Glutamatergic neuron (in vitro differentiated cells): ENCODE results near the gene OSBPL8. TPM values are rescaled to one million over a fixed set of nuclear protein-coding genes. Genes with fewer than 3 reads are reported as not detected.
"Not testable (repeated sequence)": the region's sequence is repeated elsewhere in the genome, so short reads cannot be mapped to it uniquely, and the experiment has no call there.

Experiments used
- DNase-seq: peaks from one replicate; pipeline ENCODE4 v3.0.0; 2022
- H3K27ac Mint-ChIP-seq: one replicate; pipeline ENCODE4 v1.8.0; 2020; ENCODE audit warnings: mild to moderate bottlenecking, mixed read lengths, inconsistent platforms; ENCODE audit not compliant: unreplicated experiment
- H3K27me3 Mint-ChIP-seq: one replicate; pipeline ENCODE4 v1.8.0; 2020; ENCODE audit warnings: mild to moderate bottlenecking, moderate library complexity, mixed read lengths, inconsistent platforms; ENCODE audit not compliant: unreplicated experiment
- H3K36me3 Mint-ChIP-seq: one replicate; pipeline ENCODE4 v1.8.0; 2020; ENCODE audit warnings: mild to moderate bottlenecking, mixed read lengths, inconsistent platforms; ENCODE audit not compliant: unreplicated experiment
- H3K4me1 Mint-ChIP-seq: one replicate; pipeline ENCODE4 v1.8.0; 2020; ENCODE audit warnings: mild to moderate bottlenecking, low read depth, mixed read lengths, inconsistent platforms; ENCODE audit not compliant: unreplicated experiment
- H3K4me3 Mint-ChIP-seq: one replicate; pipeline ENCODE4 v1.8.0; 2020; ENCODE audit warnings: mild to moderate bottlenecking, mixed read lengths, inconsistent platforms; ENCODE audit not compliant: unreplicated experiment
- H3K9me3 Mint-ChIP-seq: one replicate; pipeline ENCODE4 v1.8.0; 2020; ENCODE audit warnings: mild to moderate bottlenecking, moderate library complexity, mixed read lengths, inconsistent platforms; ENCODE audit not compliant: unreplicated experiment
- CTCF ChIP-seq: fragments of 200-600 bp; sonication (generic); IDR thresholded peaks from one replicate; pipeline ENCODE4 v1.5.0; 2021; ENCODE audit not compliant: partially characterized antibody, unreplicated experiment
- total RNA-seq: library from RNA; stranded (reverse); fragmentation: NEBNext Ultra II Directional; extraction: Animal tissue kit (Norgen Biotek cat#: 25700); gene quantifications from one replicate; pipeline ENCODE4 v1.2.1, GENCODE V29; 2021; ENCODE audit not compliant: unreplicated experiment

OSBPL8 gene
- total RNA-seq, 1 donor from 2014 or later = 162 TPM

DNA sequence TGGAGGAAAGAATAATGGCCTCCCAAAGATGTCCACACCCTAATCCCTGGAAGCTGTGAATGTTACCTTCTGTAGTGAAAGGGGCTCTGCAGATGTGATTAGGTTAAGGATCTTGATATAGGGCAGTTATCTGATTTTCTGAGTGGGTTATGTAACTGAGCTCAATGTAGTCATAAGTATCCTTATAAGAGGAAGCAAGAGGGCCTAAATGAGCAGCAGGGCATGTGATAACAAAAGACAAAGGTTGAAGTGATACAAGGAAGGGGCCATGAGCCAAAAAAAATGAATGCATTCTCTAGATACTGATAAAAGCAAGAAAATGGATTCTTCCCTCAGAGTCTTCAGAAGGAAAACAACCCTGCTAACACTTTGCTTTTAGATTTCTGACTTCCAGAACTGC is 78.8 kb downstream of the OSBPL8 start:
- Mint-ChIP-seq H3K27me3 (no peaks in the 10 kb centered on the region), H3K9me3 (no peaks in the 10 kb centered on the region), H3K27ac (no peak overlapping the region), H3K4me1 (peaks cover 3% of the 10 kb centered on the region), H3K36me3 (no peaks in the 10 kb centered on the region), H3K4me3 (no peak overlapping the region)
- DNase-seq = no peak
- no peak for TF ChIP-seq CTCF

DNA sequence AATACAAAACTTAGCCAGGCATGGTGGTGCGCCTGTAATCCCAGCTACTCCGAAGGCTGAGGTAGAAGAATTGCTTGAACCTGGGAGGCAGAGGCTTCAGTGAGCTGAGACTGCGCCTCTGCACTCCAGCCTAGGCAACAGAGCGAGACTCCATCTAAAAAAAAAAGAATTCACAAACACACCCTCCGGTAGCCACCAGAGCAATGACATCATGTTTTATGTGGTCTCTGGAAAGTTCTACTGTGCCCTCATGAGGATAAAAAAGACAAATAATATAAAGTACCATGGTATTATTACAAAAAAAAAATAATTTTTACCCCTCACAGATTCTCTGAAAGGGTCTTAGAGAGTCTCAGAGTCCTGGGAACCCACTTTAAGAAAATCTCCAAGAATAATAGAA is 81.5 kb downstream of the OSBPL8 start:
- H3K27me3 Mint-ChIP-seq = no peaks in the 10 kb centered on the region
- no peak for TF ChIP-seq CTCF
- H3K4me1 Mint-ChIP-seq = peaks cover 6% of the 10 kb centered on the region
- no peak overlapping the region for H3K27ac Mint-ChIP-seq
- H3K36me3 Mint-ChIP-seq = no peaks in the 10 kb centered on the region
- no peaks in the 10 kb centered on the region for H3K9me3 Mint-ChIP-seq
- no peak for DNase-seq
- no peak overlapping the region for H3K4me3 Mint-ChIP-seq

GRCh38 chr12:76472862-76473261 is 86.7 kb downstream of the OSBPL8 start:
- H3K9me3 Mint-ChIP-seq, H3K27ac Mint-ChIP-seq, H3K27me3 Mint-ChIP-seq, H3K4me1 Mint-ChIP-seq, H3K36me3 Mint-ChIP-seq, H3K4me3 Mint-ChIP-seq: not testable (repeated sequence)
- peak; percentile 49 for DNase-seq
- peak; percentile 21 for TF ChIP-seq CTCF

DNA sequence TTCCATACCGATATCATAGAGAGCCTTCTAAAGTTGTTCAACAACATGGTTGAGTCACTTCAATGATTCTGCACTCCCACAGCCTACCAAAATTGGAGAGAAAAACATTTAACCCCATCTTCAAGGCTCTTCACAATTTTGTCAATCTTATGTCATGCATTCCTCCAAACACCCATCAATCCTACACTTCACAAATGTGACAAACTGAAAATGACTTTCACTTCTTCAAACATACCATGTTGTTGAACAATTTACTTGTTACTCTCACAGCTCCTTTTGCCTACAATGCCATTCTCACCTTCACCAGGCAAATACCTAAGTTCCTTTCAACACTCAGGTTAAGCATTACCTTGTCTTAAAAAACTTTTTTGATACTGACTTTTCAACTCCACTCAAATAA is 88.0 kb downstream of the OSBPL8 start:
- Mint-ChIP-seq H3K9me3 (peaks cover 2% of the 10 kb centered on the region), H3K27me3 (no peaks in the 10 kb centered on the region), H3K36me3 (no peaks in the 10 kb centered on the region), H3K4me1 (peaks cover 7% of the 10 kb centered on the region), H3K4me3 (no peak overlapping the region), H3K27ac (no peak overlapping the region)
- TF ChIP-seq CTCF = no peak
- DNase-seq = no peak

DNA sequence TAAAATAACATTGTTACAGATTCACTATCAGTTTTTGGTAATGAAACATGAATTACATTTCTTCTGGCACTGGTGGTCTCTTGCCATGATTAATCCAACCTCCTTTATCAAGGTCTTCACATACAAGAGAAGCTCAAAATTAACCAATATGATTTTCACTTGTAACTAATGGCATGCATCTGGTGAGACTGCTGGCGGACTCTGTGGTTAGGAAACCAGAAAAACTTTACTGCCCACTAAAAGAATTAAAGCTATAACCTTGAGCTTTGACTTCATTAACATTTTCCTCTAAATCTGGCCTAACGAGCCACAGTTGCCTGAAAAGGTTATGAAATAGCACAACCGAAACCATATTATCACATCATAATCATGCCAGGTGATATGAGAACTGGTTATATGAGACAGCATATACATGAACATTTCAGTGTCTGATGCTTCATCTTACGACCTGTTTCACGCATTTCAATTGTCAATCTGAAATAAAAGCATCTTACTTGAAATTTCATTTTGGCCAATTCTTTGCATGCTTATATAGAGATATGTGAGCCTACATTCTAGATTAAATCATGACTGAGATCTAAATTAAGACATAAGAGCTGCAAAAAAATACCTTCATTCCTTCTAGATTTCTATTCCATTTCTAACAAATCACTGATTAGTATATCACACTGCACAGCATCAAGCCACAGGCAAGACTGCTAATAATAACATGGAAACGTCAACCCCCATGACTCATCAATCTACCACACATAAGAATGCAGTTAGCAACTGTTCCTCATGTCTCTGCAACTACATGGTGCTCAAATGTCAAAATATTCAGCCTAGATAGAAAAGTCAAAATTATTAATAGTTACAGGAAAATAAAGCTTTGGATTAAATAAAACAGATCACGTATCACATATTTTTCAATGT is 89.3 kb downstream of the OSBPL8 start:
- H3K36me3 Mint-ChIP-seq = no peaks in the 10 kb centered on the region
- DNase-seq = no peak
- H3K9me3 Mint-ChIP-seq = peaks cover 2% of the 10 kb centered on the region
- no peaks in the 10 kb centered on the region for H3K27me3 Mint-ChIP-seq
- no peak overlapping the region for H3K27ac Mint-ChIP-seq
- H3K4me1 Mint-ChIP-seq = peaks cover 2% of the 10 kb centered on the region
- no peak overlapping the region for H3K4me3 Mint-ChIP-seq
- TF ChIP-seq CTCF = no peak
